ENCODE results near the gene C19orf18. TPM values are rescaled to one million over a fixed set of nuclear protein-coding genes. Genes with fewer than 3 reads are reported as not detected.

Gene C19orf18
- total RNA-seq (2022; extraction: Qiagen RNA extraction), result 0.10 TPM in 1 of 5 replicates, not detected in the others

DNA sequence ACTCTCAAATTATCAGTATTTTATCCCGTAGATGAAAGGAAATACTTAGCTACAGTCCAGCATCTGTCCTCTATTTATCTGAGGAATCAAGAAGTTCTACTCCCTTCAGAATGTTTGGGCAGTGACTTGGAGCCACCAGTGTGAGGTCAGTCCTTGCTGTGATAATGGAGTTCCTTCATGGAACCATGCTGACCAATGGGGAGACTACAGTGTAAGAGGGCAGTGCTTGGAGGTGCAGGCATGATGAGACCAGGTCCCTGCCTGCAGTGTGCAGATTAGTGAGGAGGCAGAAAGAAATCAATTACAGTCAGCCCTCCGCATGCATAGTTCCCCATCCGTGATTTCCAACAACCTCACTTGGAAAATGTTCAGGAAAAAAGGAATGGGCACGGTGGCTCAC, at the start of gene C19orf18:
TSS of gene C19orf18 (minus strand) at position 101 of the 400 bp plus-strand sequence. CDS start 102 bp downstream, outside the sequence.

DNA sequence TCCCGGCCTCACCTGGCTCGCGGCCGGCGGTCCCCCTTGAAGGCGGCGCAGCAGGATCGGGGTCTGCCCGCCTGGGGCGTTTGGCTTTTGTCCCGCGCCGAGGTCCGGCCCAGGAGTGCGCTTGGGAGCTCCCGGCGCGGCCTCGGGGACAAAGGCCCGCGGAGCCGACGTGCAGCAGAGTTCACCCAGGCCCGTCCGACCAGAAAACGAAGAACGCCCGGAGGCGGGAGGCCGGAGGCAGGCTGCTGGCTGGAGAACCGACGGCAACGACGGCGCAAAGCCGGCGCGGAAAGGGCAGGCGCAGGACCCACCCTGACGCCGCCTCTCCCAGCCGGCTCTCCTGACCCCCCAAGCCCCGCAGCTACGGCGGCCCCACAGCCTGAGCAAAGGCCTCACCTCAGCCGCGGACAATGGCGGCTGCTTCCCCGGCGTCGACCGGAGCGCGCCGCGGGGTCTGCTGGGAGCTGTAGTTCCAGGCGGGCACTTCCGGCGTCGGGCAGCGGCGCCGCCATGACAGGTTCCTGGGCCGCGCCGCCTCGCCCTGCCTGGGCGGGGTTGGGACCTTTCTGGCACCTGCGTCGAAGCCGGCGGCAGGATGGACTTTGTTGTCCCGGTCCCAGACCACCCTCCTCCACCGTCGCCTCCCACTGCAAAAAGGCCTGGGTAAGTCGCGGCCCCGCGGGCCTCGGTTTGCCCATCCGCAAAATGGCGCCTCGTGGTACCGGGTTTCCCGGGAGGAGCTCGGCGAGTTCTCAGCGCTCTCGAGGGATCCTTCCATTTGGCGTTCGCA, 28.2 kb upstream of the C19orf18 start, which contains the start of gene ZNF606:
TSS of gene ZNF606 (minus strand) at position 437 of the 790 bp plus-strand sequence. CDS start 1,501 bp downstream, outside the sequence.

DNA sequence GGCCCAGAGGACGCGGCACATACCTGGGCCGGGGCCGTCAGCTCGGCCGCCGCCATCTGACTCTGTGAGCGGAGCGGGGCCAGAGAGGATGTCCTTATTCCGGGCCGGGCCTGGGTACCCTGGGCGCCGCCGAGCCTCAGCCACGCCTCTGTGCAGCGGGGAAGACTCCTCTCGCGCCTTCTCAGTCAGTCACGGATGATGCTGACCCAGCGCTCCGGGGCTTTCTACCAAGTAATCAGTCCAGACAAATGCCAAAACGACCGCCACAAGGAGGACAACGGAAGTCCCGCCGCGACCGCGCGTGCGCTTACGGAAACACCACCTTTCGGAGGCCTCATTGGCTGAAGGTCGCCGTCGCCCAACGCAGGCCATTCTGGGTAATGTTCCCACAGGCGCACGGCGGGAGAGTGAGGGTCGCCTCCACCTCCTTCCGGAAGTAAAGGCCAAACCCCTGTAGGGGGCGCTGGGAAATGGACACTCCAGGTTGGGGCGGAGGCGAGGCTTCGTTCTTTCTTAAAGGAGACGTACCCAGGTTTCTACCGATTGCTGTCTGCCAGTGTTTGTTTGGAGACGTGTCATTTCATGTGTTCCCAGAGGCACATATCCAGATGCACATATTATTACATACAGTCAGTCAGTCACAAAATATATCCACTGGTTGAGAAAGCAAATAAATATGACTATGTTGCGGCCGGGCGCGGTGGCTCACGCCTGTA, 26.8 kb downstream of the C19orf18 start, which contains the start of gene ZNF256:
TSS of gene ZNF256 (minus strand) at position 288 of the 716 bp plus-strand sequence. CDS start at position 56, 232 bp downstream.

DNA sequence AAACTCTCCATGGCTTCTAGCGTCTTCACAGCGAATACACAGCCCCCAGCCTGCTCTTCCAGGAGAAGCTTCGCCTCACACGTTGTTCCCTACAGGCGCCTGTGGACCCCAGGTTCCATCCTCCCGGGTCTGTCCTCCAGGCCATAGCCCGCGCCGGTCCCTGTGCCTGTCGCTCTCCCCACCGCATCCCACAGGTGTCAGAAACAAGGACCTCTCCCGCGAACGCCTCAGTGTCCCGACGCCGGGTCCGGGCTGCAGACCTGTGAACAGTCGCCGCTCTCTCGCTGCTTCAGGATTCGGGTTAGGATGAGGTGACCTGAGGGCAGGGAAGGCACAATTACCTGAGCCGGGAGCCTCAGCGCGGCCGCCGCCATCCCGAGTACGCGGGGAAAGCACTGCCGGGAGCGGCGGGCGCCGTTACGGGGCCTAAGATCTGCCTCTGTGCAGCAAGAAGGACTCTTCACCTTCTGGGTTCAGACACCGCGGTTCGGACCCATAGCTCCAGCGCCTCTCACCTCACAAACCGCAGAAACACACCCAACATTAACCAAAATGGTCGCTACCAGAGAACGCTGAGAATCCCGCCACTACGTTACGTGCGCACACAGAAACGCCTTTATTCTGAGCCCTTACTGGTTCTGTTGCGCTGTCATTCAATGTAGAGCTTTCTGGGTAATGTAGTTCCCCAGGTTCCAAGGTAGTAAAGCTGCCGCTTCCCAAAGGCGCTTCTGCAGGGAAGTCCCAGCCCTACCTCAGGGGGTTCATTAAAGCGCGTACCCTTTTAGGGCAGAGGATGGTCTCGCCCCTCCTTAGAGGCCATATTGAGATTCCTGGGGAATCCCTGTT, 39.3 kb downstream of the C19orf18 start, which contains the start of gene ZNF418:
TSS of gene ZNF418 (minus strand) at position 583 of the 846 bp plus-strand sequence. CDS start 1,580 bp downstream, outside the sequence.

DNA sequence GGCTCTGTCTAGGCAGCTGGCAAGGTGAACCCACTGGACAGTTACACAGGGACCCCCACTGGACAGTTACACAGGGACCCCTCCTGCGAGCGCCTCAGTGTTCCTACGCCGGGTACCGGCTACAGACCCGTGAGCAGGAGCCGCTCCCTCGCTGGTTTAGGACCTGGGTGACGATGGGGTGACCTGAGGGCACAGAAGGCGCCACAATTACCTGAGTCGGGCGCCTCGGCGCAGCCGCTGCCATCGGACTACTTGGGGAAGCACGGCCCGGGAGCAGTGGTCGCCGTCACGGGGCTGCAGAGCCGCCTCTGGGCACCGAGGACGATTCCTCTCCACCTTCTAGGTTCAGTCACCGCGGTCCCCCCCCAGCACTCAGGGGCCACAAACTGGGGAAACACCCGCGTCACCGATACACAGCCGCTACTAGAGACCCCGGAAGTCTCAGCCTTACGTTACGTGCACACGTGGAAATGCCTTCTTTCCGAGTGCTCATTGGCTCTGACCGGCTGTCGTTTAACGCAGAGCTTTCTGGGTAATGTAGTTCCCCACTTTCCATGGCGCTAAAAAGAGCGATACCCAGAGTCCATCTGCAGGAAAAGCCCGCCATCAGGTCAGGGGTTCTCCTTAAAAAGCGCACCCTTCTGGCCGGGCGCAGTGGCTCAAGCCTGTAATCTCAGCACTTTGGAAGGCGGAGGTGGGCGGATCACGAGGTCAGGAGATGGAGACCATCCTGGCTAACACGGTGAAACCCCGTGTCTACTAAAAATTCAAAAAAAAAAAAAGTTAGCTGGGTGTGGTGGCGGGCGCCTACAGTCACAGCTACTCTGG, 58.0 kb downstream of the C19orf18 start, which contains the start of gene ZNF417:
TSS of gene ZNF417 (minus strand) at position 425 of the 828 bp plus-strand sequence. CDS start at position 244, 181 bp downstream.

Other genes with a start within 250 kb of the C19orf18 start
- gene ZNF671, start 246.9 kb downstream of the C19orf18 start, total RNA-seq (2022; extraction: Qiagen RNA extraction), result 0.89 to 1.0 TPM (median 0.92 TPM) in 5 replicates
- 4.6 to 6.6 TPM (median 5.4 TPM) in 5 replicates for gene ZNF776, start 227.7 kb downstream of the C19orf18 start, total RNA-seq (2022; extraction: Qiagen RNA extraction)
- gene ZNF586, start 204.9 kb downstream of the C19orf18 start, total RNA-seq (2022; extraction: Qiagen RNA extraction), result 5.9 to 7.1 TPM (median 6.3 TPM) in 5 replicates
- gene ZNF552, start 159.6 kb downstream of the C19orf18 start, total RNA-seq (2022; extraction: Qiagen RNA extraction), result 4.6 to 5.5 TPM (median 5.2 TPM) in 5 replicates
- gene ZNF587B, start 144.2 kb downstream of the C19orf18 start, total RNA-seq (2022; extraction: Qiagen RNA extraction), result 6.8 to 8.7 TPM (median 7.9 TPM) in 5 replicates
- 6.1 to 7.8 TPM (median 6.4 TPM) in 5 replicates for gene ZNF587, start 124.7 kb downstream of the C19orf18 start, total RNA-seq (2022; extraction: Qiagen RNA extraction)
- gene ZNF814, start 85.5 kb downstream of the C19orf18 start, total RNA-seq (2022; extraction: Qiagen RNA extraction), result 1.6 to 3.3 TPM (median 2.4 TPM) in 5 replicates
- 3.6 to 5.2 TPM (median 4.0 TPM) in 5 replicates for gene ZNF417, start 57.9 kb downstream of the C19orf18 start, total RNA-seq (2022; extraction: Qiagen RNA extraction)
- 0.76 to 1.3 TPM (median 1.0 TPM) in 5 replicates for gene ZNF418, start 39.1 kb downstream of the C19orf18 start, total RNA-seq (2022; extraction: Qiagen RNA extraction)
- 0.97 to 1.3 TPM (median 1.1 TPM) in 5 replicates for gene ZNF256, start 26.8 kb downstream of the C19orf18 start, total RNA-seq (2022; extraction: Qiagen RNA extraction)
- gene ZNF606, start 28.3 kb upstream of the C19orf18 start, total RNA-seq (2022; extraction: Qiagen RNA extraction), result 1.9 to 3.3 TPM (median 2.4 TPM) in 5 replicates
- gene ZSCAN1, start 59.5 kb upstream of the C19orf18 start, total RNA-seq (2022; extraction: Qiagen RNA extraction), result not detected in 5 replicates
- gene ZNF135, start 84.7 kb upstream of the C19orf18 start, total RNA-seq (2022; extraction: Qiagen RNA extraction), result not detected in 5 replicates
- 1.6 to 4.0 TPM (median 2.9 TPM) in 5 replicates for gene ZSCAN18, start 123.7 kb upstream of the C19orf18 start, total RNA-seq (2022; extraction: Qiagen RNA extraction)
- 2.6 to 3.8 TPM (median 3.0 TPM) in 5 replicates for gene ZNF329, start 176.3 kb upstream of the C19orf18 start, total RNA-seq (2022; extraction: Qiagen RNA extraction)
- 13.0 to 14.8 TPM (median 14.1 TPM) in 5 replicates for gene ZNF274, start 208.5 kb upstream of the C19orf18 start, total RNA-seq (2022; extraction: Qiagen RNA extraction)

Measured in A549 treated with CORT108297 at 1 μM for 4 hours (cell line).